ENCODE results near the gene WDR5B. TPM values are rescaled to one million over a fixed set of nuclear protein-coding genes. Genes with fewer than 3 reads are reported as not detected.
"Not testable (repeated sequence)": the region's sequence is repeated elsewhere in the genome, so short reads cannot be mapped to it uniquely, and the experiment has no call there.

WDR5B gene
- total RNA-seq, 1 donor from 2014 or later = 9.4 TPM

GRCh38 chr3:122377975-122378374 lies 37.9 kb downstream of the WDR5B start:
- FAIRE-seq (no peak), DNase-seq (ENCODE audit: low spot score in 2 of 2) (no peak)

- FAIRE-seq = no peak
- DNase-seq (ENCODE audit: low spot score in 2 of 2) = no peak
Observed at GRCh38 chr3:122374034-122374433, 41.8 kb downstream of the WDR5B start.

GRCh38 chr3:122366379-122366749 lies 49.5 kb downstream of the WDR5B start:
- DNase-seq (ENCODE audit: low spot score in 2 of 2) = no peak
- no peak for FAIRE-seq

- DNase-seq (ENCODE audit: low spot score in 2 of 2); FAIRE-seq: not testable (repeated sequence)
Observed at GRCh38 chr3:122365582-122366378, 50.1 kb downstream of the WDR5B start.

- FAIRE-seq = no peak
- no peak for DNase-seq (ENCODE audit: low spot score in 2 of 2)
Observed at GRCh38 chr3:122365073-122365472, 50.8 kb downstream of the WDR5B start.

- DNase-seq (ENCODE audit: low spot score in 2 of 2) = no peak
- FAIRE-seq = no peak
Observed at GRCh38 chr3:122364490-122364889, 51.4 kb downstream of the WDR5B start.

Small RNA genes within 50 kb of the gene (small RNA-seq; reads per million reads assigned to genes)
- gene AC083798.1 = not detected

Other genes starting within 250 kb of the WDR5B start
- gene CASR, start 232.4 kb downstream of the WDR5B start, total RNA-seq = not detected
- not detected for gene CSTA, start 90.8 kb downstream of the WDR5B start, total RNA-seq
- 24.5 TPM for gene MIX23, start 32.8 kb downstream of the WDR5B start, total RNA-seq
- 9.0 TPM for gene FAM162A, start 31.9 kb downstream of the WDR5B start, total RNA-seq
- 46.5 TPM for gene KPNA1, start 98.9 kb upstream of the WDR5B start, total RNA-seq
- gene PARP9, start 148.2 kb upstream of the WDR5B start, total RNA-seq = 4.1 TPM
- 2.4 TPM for gene DTX3L, start 148.3 kb upstream of the WDR5B start, total RNA-seq
- not detected for gene PARP15, start 161.6 kb upstream of the WDR5B start, total RNA-seq

Data from frontal cortex (tissue), 4 donors.